ENCODE data around the gene SNX10. TPM values are rescaled to one million over a fixed set of nuclear protein-coding genes. Genes with fewer than 3 reads are reported as not detected.

The SNX10 gene
- total RNA-seq, 1 experiment from 2014 or later, result 8.8 TPM

GRCh38 chr7:26368542-26368941, 76.9 kb downstream of the SNX10 start:
- Histone ChIP-seq H3K27me3 (replicated peaks; ENCODE audit: control insufficient read depth, insufficient read depth, low read length) (no peaks in the 10 kb centered on the region), H3K36me3 (ENCODE audit: control insufficient read depth, insufficient read depth, low read length) (no peaks in the 10 kb centered on the region), H3K4me1 (no peaks in the 10 kb centered on the region), H3K9me3 (no peaks in the 10 kb centered on the region), H3K4me3 (ENCODE audit: low read depth, low read length) (no peak overlapping the region)
- Mint-ChIP-seq H3K27ac (ENCODE audit: unreplicated experiment) (no peak overlapping the region), H3K9me3 (ENCODE audit: unreplicated experiment) (no peaks in the 10 kb centered on the region), H3K4me1 (ENCODE audit: low read depth, unreplicated experiment) (peaks cover 10% of the 10 kb centered on the region), H3K36me3 (ENCODE audit: insufficient read depth, unreplicated experiment) (no peaks in the 10 kb centered on the region), H3K4me3 (ENCODE audit: unreplicated experiment) (no peak overlapping the region), H3K27me3 (ENCODE audit: insufficient read depth, unreplicated experiment) (no peaks in the 10 kb centered on the region)
- TF ChIP-seq CTCF (IDR thresholded peaks at IDR 0.05; ENCODE audit: insufficient read depth in 1 of 2, low read depth in 1 of 2, low read length in 1 of 2, severe bottlenecking in 1 of 2, unreplicated experiment in 1 of 2), result no peak
- POLR2A ChIA-PET, result no interaction called here
- CTCF ChIA-PET, result interaction anchor here (0.5 to 2.8 kb wide), 6 partner anchors 111 to 793 kb away, joined by 3 to 51 read pairs (median 10); no protein-coding TSS in a partner anchor
- intact Hi-C loops (cut with micrococcal nuclease; ENCODE audit: unreplicated experiment), result loop anchor here (5.0 kb wide), 1 partner anchor 91 kb away; no protein-coding TSS in a partner anchor
- no TSS peak for BruUV-seq (replicated peaks)
- DNase-seq, result no peak

- Histone ChIP-seq H3K4me3 (ENCODE audit: low read depth, low read length) (no peak overlapping the region), H3K4me1 (no peaks in the 10 kb centered on the region), H3K36me3 (ENCODE audit: control insufficient read depth, insufficient read depth, low read length) (no peaks in the 10 kb centered on the region), H3K9me3 (no peaks in the 10 kb centered on the region), H3K27me3 (replicated peaks; ENCODE audit: control insufficient read depth, insufficient read depth, low read length) (no peaks in the 10 kb centered on the region)
- intact Hi-C loops (cut with micrococcal nuclease; ENCODE audit: unreplicated experiment), result loop anchor here (1.0 to 5.0 kb wide), 3 partner anchors 92 to 298 kb away; no protein-coding TSS in a partner anchor
- no peak overlapping the region for H3K27ac Mint-ChIP-seq (ENCODE audit: unreplicated experiment)
- no peaks in the 10 kb centered on the region for H3K36me3 Mint-ChIP-seq (ENCODE audit: insufficient read depth, unreplicated experiment)
- DNase-seq, result peak in 1 of 2 experiments; percentile 69
- no peak overlapping the region for H3K4me3 Mint-ChIP-seq (ENCODE audit: unreplicated experiment)
- ChIA-PET POLR2A (interaction anchor here (0.8 kb wide), 1 partner anchor 298 kb away, joined by 3 read pairs; no protein-coding TSS in a partner anchor), CTCF (interaction anchor here (0.6 to 2.8 kb wide), 30 partner anchors 9 to 792 kb away, joined by 3 to 51 read pairs (median 3); partner anchors contain the start of genes HOXA5 and SNX10)
- H3K9me3 Mint-ChIP-seq (ENCODE audit: unreplicated experiment), result no peaks in the 10 kb centered on the region
- H3K27me3 Mint-ChIP-seq (ENCODE audit: insufficient read depth, unreplicated experiment), result no peaks in the 10 kb centered on the region
- no TSS peak for BruUV-seq (replicated peaks)
- peaks cover 10% of the 10 kb centered on the region for H3K4me1 Mint-ChIP-seq (ENCODE audit: low read depth, unreplicated experiment)
- peak; percentile 75 to 79 for TF ChIP-seq CTCF (IDR thresholded peaks at IDR 0.05; ENCODE audit: insufficient read depth in 1 of 2, low read depth in 1 of 2, low read length in 1 of 2, severe bottlenecking in 1 of 2, unreplicated experiment in 1 of 2)
These were observed 77.9 kb downstream of the SNX10 start for GRCh38 chr7:26369593-26369992.

- no peaks in the 10 kb centered on the region for H3K9me3 Mint-ChIP-seq (ENCODE audit: unreplicated experiment)
These were observed 78.3 kb downstream of the SNX10 start for GRCh38 chr7:26370011-26370410.

More at GRCh38 chr7:26370011-26370410, 78.3 kb downstream of the SNX10 start:
- H3K36me3 Mint-ChIP-seq (ENCODE audit: insufficient read depth, unreplicated experiment), result no peaks in the 10 kb centered on the region
- H3K27me3 Mint-ChIP-seq (ENCODE audit: insufficient read depth, unreplicated experiment), result no peaks in the 10 kb centered on the region
- no peak overlapping the region for H3K4me3 Mint-ChIP-seq (ENCODE audit: unreplicated experiment)
- no peak for TF ChIP-seq CTCF (IDR thresholded peaks at IDR 0.05; ENCODE audit: insufficient read depth in 1 of 2, low read depth in 1 of 2, low read length in 1 of 2, severe bottlenecking in 1 of 2, unreplicated experiment in 1 of 2)
- ChIA-PET POLR2A (interaction anchor here (0.8 kb wide), 1 partner anchor 297 kb away, joined by 3 read pairs; no protein-coding TSS in a partner anchor), CTCF (interaction anchor here (0.6 to 2.8 kb wide), 28 partner anchors 9 to 792 kb away, joined by 3 to 51 read pairs (median 4); partner anchors contain the start of gene SNX10)
- BruUV-seq (replicated peaks), result no TSS peak
- intact Hi-C loops (cut with micrococcal nuclease; ENCODE audit: unreplicated experiment), result no loop called here
- H3K27ac Mint-ChIP-seq (ENCODE audit: unreplicated experiment), result no peak overlapping the region
- peaks cover 7% of the 10 kb centered on the region for H3K4me1 Mint-ChIP-seq (ENCODE audit: low read depth, unreplicated experiment)
- Histone ChIP-seq H3K36me3 (ENCODE audit: control insufficient read depth, insufficient read depth, low read length) (no peaks in the 10 kb centered on the region), H3K4me3 (ENCODE audit: low read depth, low read length) (no peak overlapping the region), H3K9me3 (no peaks in the 10 kb centered on the region), H3K27me3 (replicated peaks; ENCODE audit: control insufficient read depth, insufficient read depth, low read length) (no peaks in the 10 kb centered on the region), H3K4me1 (no peaks in the 10 kb centered on the region)
- no peak for DNase-seq

Measured in Caco-2 (cell line).